Liver (tissue), 3 donors: ENCODE measurements around the gene CCDC12.

Experiments
- HNF4A ChIP-seq, 2 donors: conservative IDR thresholded peaks; 2 replicates each; pipeline ENCODE4 v1.6.1; 2016; ENCODE audit warnings: antibody characterized with exemption in 2 of 2, mild to moderate bottlenecking in 2 of 2
- YY1 ChIP-seq: IDR thresholded peaks from 2 replicates; pipeline ENCODE4 v1.6.1; 2016; ENCODE audit warnings: antibody characterized with exemption, mild to moderate bottlenecking
- TF ChIP-seq, protein P1 (sequence below): fragments of 150-350 bp; IDR thresholded peaks from 2 replicates; pipeline ENCODE4 v1.5.1; 2017; ENCODE audit warnings: improper control_type of control experiment, low read depth, low read length; ENCODE audit not compliant: missing input control
- TF ChIP-seq, protein P2 (sequence below): IDR thresholded peaks from 2 replicates; pipeline ENCODE4 v1.6.1; 2016; ENCODE audit warnings: antibody characterized with exemption, mild to moderate bottlenecking
- donor health status: healthy.
- donor health status: healthy.

DNA sequence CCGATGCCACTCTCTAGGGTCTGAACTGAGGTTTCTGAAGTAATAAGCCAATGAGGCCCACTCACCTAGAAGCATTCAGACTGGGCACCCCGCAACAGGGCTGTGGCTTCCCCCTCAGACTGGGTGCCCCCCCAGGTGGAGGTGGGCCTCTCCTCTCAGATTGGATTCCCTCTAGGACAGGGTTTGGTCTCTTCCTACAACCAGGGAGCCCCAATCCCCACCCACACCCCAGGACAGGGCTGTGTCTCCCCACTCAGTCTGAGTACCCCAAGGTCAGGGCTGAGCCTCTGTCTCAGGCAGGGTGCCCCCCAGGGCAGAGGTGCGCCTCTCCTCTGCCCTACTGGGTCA lies 71.4 kb downstream of the CCDC12 start:
- TF ChIP-seq, protein P1, sequence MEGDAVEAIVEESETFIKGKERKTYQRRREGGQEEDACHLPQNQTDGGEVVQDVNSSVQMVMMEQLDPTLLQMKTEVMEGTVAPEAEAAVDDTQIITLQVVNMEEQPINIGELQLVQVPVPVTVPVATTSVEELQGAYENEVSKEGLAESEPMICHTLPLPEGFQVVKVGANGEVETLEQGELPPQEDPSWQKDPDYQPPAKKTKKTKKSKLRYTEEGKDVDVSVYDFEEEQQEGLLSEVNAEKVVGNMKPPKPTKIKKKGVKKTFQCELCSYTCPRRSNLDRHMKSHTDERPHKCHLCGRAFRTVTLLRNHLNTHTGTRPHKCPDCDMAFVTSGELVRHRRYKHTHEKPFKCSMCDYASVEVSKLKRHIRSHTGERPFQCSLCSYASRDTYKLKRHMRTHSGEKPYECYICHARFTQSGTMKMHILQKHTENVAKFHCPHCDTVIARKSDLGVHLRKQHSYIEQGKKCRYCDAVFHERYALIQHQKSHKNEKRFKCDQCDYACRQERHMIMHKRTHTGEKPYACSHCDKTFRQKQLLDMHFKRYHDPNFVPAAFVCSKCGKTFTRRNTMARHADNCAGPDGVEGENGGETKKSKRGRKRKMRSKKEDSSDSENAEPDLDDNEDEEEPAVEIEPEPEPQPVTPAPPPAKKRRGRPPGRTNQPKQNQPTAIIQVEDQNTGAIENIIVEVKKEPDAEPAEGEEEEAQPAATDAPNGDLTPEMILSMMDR = no peak
- TF ChIP-seq YY1 (no peak), HNF4A (conservative IDR thresholded peaks at IDR 0.05) (no peak)
- TF ChIP-seq, protein P2, sequence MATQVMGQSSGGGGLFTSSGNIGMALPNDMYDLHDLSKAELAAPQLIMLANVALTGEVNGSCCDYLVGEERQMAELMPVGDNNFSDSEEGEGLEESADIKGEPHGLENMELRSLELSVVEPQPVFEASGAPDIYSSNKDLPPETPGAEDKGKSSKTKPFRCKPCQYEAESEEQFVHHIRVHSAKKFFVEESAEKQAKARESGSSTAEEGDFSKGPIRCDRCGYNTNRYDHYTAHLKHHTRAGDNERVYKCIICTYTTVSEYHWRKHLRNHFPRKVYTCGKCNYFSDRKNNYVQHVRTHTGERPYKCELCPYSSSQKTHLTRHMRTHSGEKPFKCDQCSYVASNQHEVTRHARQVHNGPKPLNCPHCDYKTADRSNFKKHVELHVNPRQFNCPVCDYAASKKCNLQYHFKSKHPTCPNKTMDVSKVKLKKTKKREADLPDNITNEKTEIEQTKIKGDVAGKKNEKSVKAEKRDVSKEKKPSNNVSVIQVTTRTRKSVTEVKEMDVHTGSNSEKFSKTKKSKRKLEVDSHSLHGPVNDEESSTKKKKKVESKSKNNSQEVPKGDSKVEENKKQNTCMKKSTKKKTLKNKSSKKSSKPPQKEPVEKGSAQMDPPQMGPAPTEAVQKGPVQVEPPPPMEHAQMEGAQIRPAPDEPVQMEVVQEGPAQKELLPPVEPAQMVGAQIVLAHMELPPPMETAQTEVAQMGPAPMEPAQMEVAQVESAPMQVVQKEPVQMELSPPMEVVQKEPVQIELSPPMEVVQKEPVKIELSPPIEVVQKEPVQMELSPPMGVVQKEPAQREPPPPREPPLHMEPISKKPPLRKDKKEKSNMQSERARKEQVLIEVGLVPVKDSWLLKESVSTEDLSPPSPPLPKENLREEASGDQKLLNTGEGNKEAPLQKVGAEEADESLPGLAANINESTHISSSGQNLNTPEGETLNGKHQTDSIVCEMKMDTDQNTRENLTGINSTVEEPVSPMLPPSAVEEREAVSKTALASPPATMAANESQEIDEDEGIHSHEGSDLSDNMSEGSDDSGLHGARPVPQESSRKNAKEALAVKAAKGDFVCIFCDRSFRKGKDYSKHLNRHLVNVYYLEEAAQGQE = no peak
